Glutamatergic neuron (in vitro differentiated cells): Measurements from ENCODE around the gene FAM83E. TPM values are rescaled to one million over a fixed set of nuclear protein-coding genes. Genes with fewer than 3 reads are reported as not detected.

Experiments
- DNase-seq: peaks from one replicate; pipeline ENCODE4 v3.0.0; 2022
- H3K27ac Mint-ChIP-seq: one replicate; pipeline ENCODE4 v1.8.0; 2020; ENCODE audit warnings: mild to moderate bottlenecking, mixed read lengths, inconsistent platforms; ENCODE audit not compliant: unreplicated experiment
- H3K27me3 Mint-ChIP-seq: one replicate; pipeline ENCODE4 v1.8.0; 2020; ENCODE audit warnings: mild to moderate bottlenecking, moderate library complexity, mixed read lengths, inconsistent platforms; ENCODE audit not compliant: unreplicated experiment
- H3K36me3 Mint-ChIP-seq: one replicate; pipeline ENCODE4 v1.8.0; 2020; ENCODE audit warnings: mild to moderate bottlenecking, mixed read lengths, inconsistent platforms; ENCODE audit not compliant: unreplicated experiment
- H3K4me1 Mint-ChIP-seq: one replicate; pipeline ENCODE4 v1.8.0; 2020; ENCODE audit warnings: mild to moderate bottlenecking, low read depth, mixed read lengths, inconsistent platforms; ENCODE audit not compliant: unreplicated experiment
- H3K4me3 Mint-ChIP-seq: one replicate; pipeline ENCODE4 v1.8.0; 2020; ENCODE audit warnings: mild to moderate bottlenecking, mixed read lengths, inconsistent platforms; ENCODE audit not compliant: unreplicated experiment
- H3K9me3 Mint-ChIP-seq: one replicate; pipeline ENCODE4 v1.8.0; 2020; ENCODE audit warnings: mild to moderate bottlenecking, moderate library complexity, mixed read lengths, inconsistent platforms; ENCODE audit not compliant: unreplicated experiment
- CTCF ChIP-seq: fragments of 200-600 bp; sonication (generic); IDR thresholded peaks from one replicate; pipeline ENCODE4 v1.5.0; 2021; ENCODE audit not compliant: partially characterized antibody, unreplicated experiment
- total RNA-seq: library from RNA; stranded (reverse); fragmentation: NEBNext Ultra II Directional; extraction: Animal tissue kit (Norgen Biotek cat#: 25700); gene quantifications from one replicate; pipeline ENCODE4 v1.2.1, GENCODE V29; 2021; ENCODE audit not compliant: unreplicated experiment

FAM83E gene
- total RNA-seq, 1 donor from 2014 or later, result 1.5 TPM

GRCh38 chr19:48641850-48642249 lies 27.0 kb upstream of the FAM83E start:
- H3K4me1 Mint-ChIP-seq, result peaks cover 9% of the 10 kb centered on the region
- TF ChIP-seq CTCF, result no peak
- H3K27me3 Mint-ChIP-seq, result peaks cover 25% of the 10 kb centered on the region
- peak overlapping the region; percentile 45 for H3K4me3 Mint-ChIP-seq
- H3K9me3 Mint-ChIP-seq, result peaks cover 8% of the 10 kb centered on the region
- no peak for DNase-seq
- no peak overlapping the region for H3K27ac Mint-ChIP-seq
- peaks cover 4% of the 10 kb centered on the region for H3K36me3 Mint-ChIP-seq

GRCh38 chr19:48639483-48640375 lies 24.9 kb upstream of the FAM83E start:
- Mint-ChIP-seq H3K36me3 (peaks cover 4% of the 10 kb centered on the region), H3K4me3 (peak overlapping the region; percentile 9), H3K9me3 (peaks cover 6% of the 10 kb centered on the region), H3K27me3 (peaks cover 20% of the 10 kb centered on the region), H3K4me1 (peaks cover 10% of the 10 kb centered on the region), H3K27ac (no peak overlapping the region)
- no peak for DNase-seq
- no peak for TF ChIP-seq CTCF

- H3K27me3 Mint-ChIP-seq, result peaks cover 20% of the 10 kb centered on the region
- no peak for TF ChIP-seq CTCF
- peak overlapping the region; percentile 90 for H3K27ac Mint-ChIP-seq
- DNase-seq, result no peak
- peaks cover 4% of the 10 kb centered on the region for H3K36me3 Mint-ChIP-seq
- H3K9me3 Mint-ChIP-seq, result peaks cover 5% of the 10 kb centered on the region
- H3K4me1 Mint-ChIP-seq, result peaks cover 10% of the 10 kb centered on the region
- peak overlapping the region; percentile 63 for H3K4me3 Mint-ChIP-seq
These were observed 24.0 kb upstream of the FAM83E start for GRCh38 chr19:48638831-48639381.

- H3K36me3 Mint-ChIP-seq, result peaks cover 4% of the 10 kb centered on the region
- no peak for TF ChIP-seq CTCF
- H3K4me1 Mint-ChIP-seq, result peaks cover 13% of the 10 kb centered on the region
- peaks cover 22% of the 10 kb centered on the region for H3K27me3 Mint-ChIP-seq
- peak; percentile 73 for DNase-seq
- H3K9me3 Mint-ChIP-seq, result peaks cover 7% of the 10 kb centered on the region
- peak overlapping the region; percentile 90 for H3K27ac Mint-ChIP-seq
- H3K4me3 Mint-ChIP-seq, result peak overlapping the region; percentile 86
These were observed 23.3 kb upstream of the FAM83E start for GRCh38 chr19:48637948-48638830.
